ENCODE results near the gene PRICKLE4.
A peak's percentile ranks its signal among the peaks of the same experiment; 100 is the strongest.

PRICKLE4 gene

GRCh38 chr6:41787219-41787917 is 6.8 kb downstream of the PRICKLE4 start, which contains the start of gene TOMM6:
Gene TOMM6, plus strand, starts transcription at chr6:41787694. Its CDS starts 4 bp downstream, at chr6:41787698.
- peak; percentile 82 for TF ChIP-seq MAX (IDR thresholded peaks at IDR 0.05; ENCODE audit: low read depth, low read length)
- TF ChIP-seq POLR2A (IDR thresholded peaks at IDR 0.05; ENCODE audit: extremely low read depth, insufficient read length) = no peak
- peak; percentile 89 for TF ChIP-seq MYC (IDR thresholded peaks at IDR 0.05; ENCODE audit: low read depth, low read length)
- TF ChIP-seq CTCF (IDR thresholded peaks at IDR 0.05; ENCODE audit: low read depth, low read length) = peak; percentile 75
- DNase-seq (ENCODE audit: low read depth) = peak; percentile 98
- H3K4me3 ChIP-seq (ENCODE audit: low read depth, low read length) = peak within 1 kb of the TSS; percentile 91

- DNase-seq (ENCODE audit: low read depth) = no peak
- TF ChIP-seq POLR2A (IDR thresholded peaks at IDR 0.05; ENCODE audit: extremely low read depth, insufficient read length) (no peak), MAX (IDR thresholded peaks at IDR 0.05; ENCODE audit: low read depth, low read length) (no peak), MYC (IDR thresholded peaks at IDR 0.05; ENCODE audit: low read depth, low read length) (no peak), CTCF (IDR thresholded peaks at IDR 0.05; ENCODE audit: low read depth, low read length) (no peak)
- H3K4me3 ChIP-seq (ENCODE audit: low read depth, low read length) = peak overlapping the region; percentile 41
These were observed 8.8 kb downstream of the PRICKLE4 start for GRCh38 chr6:41789390-41789724.

- peak overlapping the region; percentile 12 for H3K4me3 ChIP-seq (ENCODE audit: low read depth, low read length)
- TF ChIP-seq POLR2A (IDR thresholded peaks at IDR 0.05; ENCODE audit: extremely low read depth, insufficient read length) = no peak
- no peak for DNase-seq (ENCODE audit: low read depth)
These were observed 9.5 kb downstream of the PRICKLE4 start for GRCh38 chr6:41790045-41790444.

GRCh38 chr6:41791305-41791704 is 10.7 kb downstream of the PRICKLE4 start:
- no peak overlapping the region for H3K4me3 ChIP-seq (ENCODE audit: low read depth, low read length)
- no peak for DNase-seq (ENCODE audit: low read depth)
- TF ChIP-seq CTCF (IDR thresholded peaks at IDR 0.05; ENCODE audit: low read depth, low read length) (no peak), POLR2A (IDR thresholded peaks at IDR 0.05; ENCODE audit: extremely low read depth, insufficient read length) (no peak), MYC (IDR thresholded peaks at IDR 0.05; ENCODE audit: low read depth, low read length) (no peak), MAX (IDR thresholded peaks at IDR 0.05; ENCODE audit: low read depth, low read length) (no peak)

GRCh38 chr6:41791984-41792383 is 11.4 kb downstream of the PRICKLE4 start:
- no peak overlapping the region for H3K4me3 ChIP-seq (ENCODE audit: low read depth, low read length)
- no peak for DNase-seq (ENCODE audit: low read depth)
- no peak for TF ChIP-seq MYC (IDR thresholded peaks at IDR 0.05; ENCODE audit: low read depth, low read length)
- no peak for TF ChIP-seq CTCF (IDR thresholded peaks at IDR 0.05; ENCODE audit: low read depth, low read length)
- no peak for TF ChIP-seq MAX (IDR thresholded peaks at IDR 0.05; ENCODE audit: low read depth, low read length)
- no peak for TF ChIP-seq POLR2A (IDR thresholded peaks at IDR 0.05; ENCODE audit: extremely low read depth, insufficient read length)

GRCh38 chr6:41796474-41796873 is 15.9 kb downstream of the PRICKLE4 start:
- TF ChIP-seq POLR2A (IDR thresholded peaks at IDR 0.05; ENCODE audit: extremely low read depth, insufficient read length) (no peak), MYC (IDR thresholded peaks at IDR 0.05; ENCODE audit: low read depth, low read length) (no peak), MAX (IDR thresholded peaks at IDR 0.05; ENCODE audit: low read depth, low read length) (no peak), CTCF (IDR thresholded peaks at IDR 0.05; ENCODE audit: low read depth, low read length) (no peak)
- DNase-seq (ENCODE audit: low read depth) = no peak
- H3K4me3 ChIP-seq (ENCODE audit: low read depth, low read length) = no peak overlapping the region

Data from NB4 (cell line).